Motor neuron (in vitro differentiated cells): ENCODE data around the gene PRPF40B. TPM values are rescaled to one million over a fixed set of nuclear protein-coding genes. Genes with fewer than 3 reads are reported as not detected.
A peak's percentile ranks its signal among the peaks of the same experiment; 100 is the strongest.
"Not testable (repeated sequence)": the region's sequence is repeated elsewhere in the genome, so short reads cannot be mapped to it uniquely, and the experiment has no call there.

Experiments
- ATAC-seq, 8 experiments: fragments of 200-7000 bp; cut with Tn5 transposase; replicated peaks in 6 of 8; 2 replicates each; pipeline ENCODE4 v1.8.0; 2021; ENCODE audit warnings: mild to moderate bottlenecking in 8 of 8, moderate library complexity in 8 of 8
- H3K27ac ChIP-seq, 2 donors: fragments of 250-450 bp; sonication (Bioruptor Pico); 2 replicates each; pipeline ENCODE4 v1.9.0; 2021; ENCODE audit warnings: antibody characterized with exemption in 2 of 2, mild to moderate bottlenecking in 2 of 2, moderate library complexity in 1 of 2
- H3K4me1 ChIP-seq, 2 donors: fragments of 250-450 bp; sonication (Bioruptor Pico); replicated peaks in 1 of 2; 2 replicates each; pipeline ENCODE4 v1.6.1; 2021; ENCODE audit warnings: antibody characterized with exemption in 2 of 2, mild to moderate bottlenecking in 2 of 2, moderate library complexity in 1 of 2
- H3K4me3 ChIP-seq, 5 donors: fragments of 250-450 bp; sonication (Bioruptor Pico); 2 replicates each; pipeline ENCODE4 v1.9.0; 2021; ENCODE audit warnings: antibody characterized with exemption in 5 of 5, mild to moderate bottlenecking in 5 of 5, moderate library complexity in 4 of 5
- WGBS, 10 experiments: fragments of 450-650 bp; shearing (Covaris generic); methylation state at CpG; one replicate each; pipeline ENCODE4 v1.0.0; 2022; 5-methylcytosine and 5-hydroxymethylcytosine counted together
- in situ Hi-C, 9 experiments: fragments of 400-800 bp; cut with MboI; loops; one replicate each; pipeline ENCODE4 v1.15.0; 2021; ENCODE audit warnings: low sequenced_read_pairs in 9 of 9, low pct_unique_long_range_greater_than_20kb in 2 of 9; ENCODE audit not compliant: unreplicated experiment in 9 of 9
- total RNA-seq, 8 experiments: library from RNA; unstranded; fragments of 300-600 nt; gene quantifications; 2 replicates each; pipeline versions ENCODE4 v1.2.3 to v1.2.4, GENCODE V29; 2022

Gene PRPF40B
- total RNA-seq, 8 experiments from 2014 or later = 8.0 to 27.5 (median 20.1) TPM

- WGBS, 10 experiments = 63 to 92% (median 85%) methylated on average over 1 to 4 of the region's 7 CpGs; no CpG with 5 or more reads in 7 of the 10 experiments
- in situ Hi-C loops = no loop called here
- Histone ChIP-seq H3K4me3 (no peak overlapping the region), H3K4me1 (no peaks in the 10 kb centered on the region), H3K27ac (no peak overlapping the region)
- ATAC-seq = no peak
These were observed 35.1 kb upstream of the PRPF40B start for GRCh38 chr12:49588281-49588680.

- Histone ChIP-seq H3K27ac (no peak overlapping the region), H3K4me1 (no peaks in the 10 kb centered on the region), H3K4me3 (no peak overlapping the region)
- 60 to 100% (median 83%) methylated on average over 1 to 3 of the region's 4 CpGs; no CpG with 5 or more reads in 5 of the 10 experiments for WGBS, 10 experiments
- in situ Hi-C loops = no loop called here
- ATAC-seq = peak in 2 of 8 experiments; percentile 32 to 51
These were observed 34.4 kb upstream of the PRPF40B start for GRCh38 chr12:49588721-49589516.

GRCh38 chr12:49598527-49598926 lies 24.8 kb upstream of the PRPF40B start:
- in situ Hi-C loops = no loop called here
- Histone ChIP-seq H3K4me1 (no peaks in the 10 kb centered on the region), H3K4me3 (no peak overlapping the region), H3K27ac (no peak overlapping the region)
- WGBS, 10 experiments = 60 to 88% (median 78%) methylated on average over 1 to 6 of the region's 10 CpGs; no CpG with 5 or more reads in 5 of the 10 experiments
- ATAC-seq = no peak

- 60 to 100% (median 96%) methylated on average over 1 to 5 of the region's 8 CpGs; no CpG with 5 or more reads in 5 of the 10 experiments for WGBS, 10 experiments
- H3K27ac ChIP-seq = no peak overlapping the region
- in situ Hi-C loops = no loop called here
- no peak for ATAC-seq
- no peak overlapping the region for H3K4me3 ChIP-seq
- no peaks in the 10 kb centered on the region for H3K4me1 ChIP-seq
These were observed 23.4 kb upstream of the PRPF40B start for GRCh38 chr12:49599961-49600360.

GRCh38 chr12:49603721-49604120 lies 19.6 kb upstream of the PRPF40B start:
- ATAC-seq = no peak
- in situ Hi-C loops = no loop called here
- no peak overlapping the region for H3K27ac ChIP-seq
- no peaks in the 10 kb centered on the region for H3K4me1 ChIP-seq
- no peak overlapping the region for H3K4me3 ChIP-seq
- WGBS, 10 experiments = 86 to 100% (median 100%) methylated on average over 1 of the region's 1 CpG; no CpG with 5 or more reads in 6 of the 10 experiments

GRCh38 chr12:49604856-49605255 lies 18.5 kb upstream of the PRPF40B start:
- no peak for ATAC-seq
- in situ Hi-C loops = no loop called here
- Histone ChIP-seq H3K4me1 (no peaks in the 10 kb centered on the region), H3K4me3 (no peak overlapping the region), H3K27ac (no peak overlapping the region)
- WGBS, 10 experiments = 44 to 66% (median 60%) methylated on average over 1 to 5 of the region's 5 CpGs; no CpG with 5 or more reads in 7 of the 10 experiments

- H3K4me3 ChIP-seq, H3K4me1 ChIP-seq, ATAC-seq, in situ Hi-C loops, H3K27ac ChIP-seq: not testable (repeated sequence)
- WGBS, 10 experiments = 79 to 100% (median 90%) methylated on average over 1 to 3 of the region's 4 CpGs; no CpG with 5 or more reads in 2 of the 10 experiments
These were observed 17.8 kb upstream of the PRPF40B start, which contains the start of gene FAM186B for GRCh38 chr12:49605539-49605938. TSS of gene FAM186B (minus strand) at chr12:49605639. CDS start at chr12:49605477, 162 bp downstream.

GRCh38 chr12:49609059-49609874 lies 14.1 kb upstream of the PRPF40B start:
- in situ Hi-C loops = no loop called here
- no CpG with 5 or more reads among the region's 2 CpGs for WGBS, 10 experiments
- no peak overlapping the region for H3K4me3 ChIP-seq
- H3K27ac ChIP-seq = no peak overlapping the region
- H3K4me1 ChIP-seq = no peaks in the 10 kb centered on the region
- peak in 4 of 8 experiments; percentile 15 to 63 (median 45) for ATAC-seq

GRCh38 chr12:49609875-49610154 lies 13.5 kb upstream of the PRPF40B start:
- peak in 3 of 8 experiments; percentile 94 to 97 (median 95) for ATAC-seq
- no peak overlapping the region for H3K27ac ChIP-seq
- H3K4me3 ChIP-seq = no peak overlapping the region
- in situ Hi-C loops = no loop called here
- WGBS, 10 experiments = 33 to 71% (median 57%) methylated on average over 1 of the region's 1 CpG; no CpG with 5 or more reads in 7 of the 10 experiments
- no peaks in the 10 kb centered on the region for H3K4me1 ChIP-seq

- H3K4me3 ChIP-seq, in situ Hi-C loops, H3K4me1 ChIP-seq, ATAC-seq, H3K27ac ChIP-seq: not testable (repeated sequence)
- 69 to 100% (median 94%) methylated on average over 2 to 4 of the region's 4 CpGs; no CpG with 5 or more reads in 2 of the 10 experiments for WGBS, 10 experiments
These were observed 12.6 kb upstream of the PRPF40B start for GRCh38 chr12:49610785-49611184.

GRCh38 chr12:49612210-49612609 lies 11.2 kb upstream of the PRPF40B start:
- H3K4me3 ChIP-seq = no peak overlapping the region
- in situ Hi-C loops = no loop called here
- no peaks in the 10 kb centered on the region for H3K4me1 ChIP-seq
- no peak for ATAC-seq
- H3K27ac ChIP-seq = no peak overlapping the region

- 66 to 100% (median 98%) methylated on average over 2 to 7 of the region's 7 CpGs; no CpG with 5 or more reads in 1 of the 10 experiments for WGBS, 10 experiments
- in situ Hi-C loops = no loop called here
- no peaks in the 10 kb centered on the region for H3K4me1 ChIP-seq
- no peak overlapping the region for H3K27ac ChIP-seq
- no peak for ATAC-seq
- no peak overlapping the region for H3K4me3 ChIP-seq
These were observed 7.6 kb upstream of the PRPF40B start for GRCh38 chr12:49615725-49616124.

GRCh38 chr12:49616533-49617219 lies 6.7 kb upstream of the PRPF40B start:
- no peak overlapping the region for H3K4me3 ChIP-seq
- H3K27ac ChIP-seq = no peak overlapping the region
- WGBS, 10 experiments = 50 to 100% (median 76%) methylated on average over 1 to 4 of the region's 5 CpGs; no CpG with 5 or more reads in 2 of the 10 experiments
- no peak for ATAC-seq
- in situ Hi-C loops = no loop called here
- H3K4me1 ChIP-seq = peaks cover 0 to 6% of the 10 kb centered on the region in 2 donors
